HG03354 (cell line): ENCODE data around the gene PNLIP.

ENCODE experiments used
- ATAC-seq: cut with Tn5 transposase; IDR thresholded peaks from one replicate; pipeline ENCODE4 v1.9.1; 2021; ENCODE audit warnings: mild to moderate bottlenecking; ENCODE audit not compliant: unreplicated experiment, poor library complexity, severe bottlenecking

The PNLIP gene

DNA sequence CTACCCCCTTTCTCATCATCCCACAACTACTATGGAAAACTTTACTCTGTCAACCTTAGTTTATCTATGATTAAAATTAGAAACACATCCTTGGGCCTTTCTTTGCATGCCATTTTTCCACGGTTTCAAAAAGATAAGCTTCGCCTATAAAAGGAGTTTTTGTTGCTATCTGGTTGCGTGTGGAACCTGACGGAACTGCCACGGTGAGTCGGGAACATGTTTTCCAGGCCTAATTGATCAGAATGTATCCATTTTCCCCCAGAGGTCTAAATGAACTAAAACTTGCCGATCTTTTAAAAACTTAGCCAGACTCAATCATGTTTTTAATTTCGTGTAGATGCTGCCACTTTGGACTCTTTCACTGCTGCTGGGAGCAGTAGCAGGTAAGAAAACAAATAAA lies at the start of gene PNLIP:
PNLIP (plus strand) TSS at position 176 of the 400 bp plus-strand sequence; CDS start at position 338, 162 bp downstream.
- ATAC-seq, result no peak

DNA sequence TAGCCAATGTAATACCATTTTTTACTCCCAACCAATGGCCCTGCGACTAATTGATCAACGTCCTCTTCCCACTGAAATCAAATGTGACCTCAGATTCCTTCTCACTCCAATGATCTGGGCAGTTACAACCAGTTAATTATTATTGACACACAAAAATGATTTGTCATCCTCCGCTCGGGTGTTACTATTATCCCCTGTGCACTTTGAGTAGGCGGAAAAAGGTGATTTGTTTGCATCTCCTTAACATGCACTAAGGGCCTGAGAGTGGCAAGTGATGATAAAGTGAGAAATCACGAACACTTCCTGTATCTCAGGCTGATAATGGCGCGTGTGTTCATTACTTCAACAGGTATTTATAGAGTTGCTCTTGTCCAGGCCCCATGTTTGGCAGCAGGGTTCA lies 40.9 kb upstream of the PNLIP start:
- no peak for ATAC-seq

DNA sequence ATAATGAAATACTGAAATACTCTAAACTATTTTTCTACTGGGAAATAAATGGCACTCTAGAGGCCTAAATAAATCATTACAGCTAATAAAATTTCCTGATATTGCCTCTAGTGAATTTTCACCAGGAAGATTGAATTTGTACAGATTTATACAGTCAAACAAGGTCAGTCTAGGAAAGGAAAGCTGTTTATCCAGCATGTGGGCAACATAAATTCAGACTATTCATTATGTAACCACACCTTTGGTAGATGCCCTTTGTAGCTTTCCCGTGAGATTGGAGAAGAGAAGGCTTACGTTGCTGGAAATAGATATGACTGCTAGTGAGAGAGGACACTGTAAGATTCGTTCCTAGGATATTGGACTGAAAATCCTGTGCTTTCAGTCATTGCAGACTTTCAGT lies 35.2 kb upstream of the PNLIP start:
- no peak for ATAC-seq

DNA sequence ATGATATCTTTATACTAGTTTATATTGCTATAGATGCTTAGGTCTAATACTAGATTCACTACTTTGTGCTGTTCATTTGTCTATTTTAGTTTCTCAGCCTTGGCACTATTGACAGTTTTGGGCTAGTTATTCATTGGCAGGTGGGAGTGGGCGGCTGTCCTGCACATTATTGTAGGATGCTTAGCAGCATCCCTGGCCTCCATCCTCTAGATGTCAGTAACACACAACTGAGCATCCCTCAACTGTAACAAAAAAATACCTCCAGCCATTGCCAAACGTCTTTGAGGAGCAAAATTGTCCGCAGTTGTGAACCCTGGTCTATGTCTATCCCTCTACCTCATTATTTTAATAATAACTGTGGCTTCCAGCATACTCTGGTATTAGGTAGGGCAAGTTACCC lies 34.4 kb upstream of the PNLIP start:
- no peak for ATAC-seq

DNA sequence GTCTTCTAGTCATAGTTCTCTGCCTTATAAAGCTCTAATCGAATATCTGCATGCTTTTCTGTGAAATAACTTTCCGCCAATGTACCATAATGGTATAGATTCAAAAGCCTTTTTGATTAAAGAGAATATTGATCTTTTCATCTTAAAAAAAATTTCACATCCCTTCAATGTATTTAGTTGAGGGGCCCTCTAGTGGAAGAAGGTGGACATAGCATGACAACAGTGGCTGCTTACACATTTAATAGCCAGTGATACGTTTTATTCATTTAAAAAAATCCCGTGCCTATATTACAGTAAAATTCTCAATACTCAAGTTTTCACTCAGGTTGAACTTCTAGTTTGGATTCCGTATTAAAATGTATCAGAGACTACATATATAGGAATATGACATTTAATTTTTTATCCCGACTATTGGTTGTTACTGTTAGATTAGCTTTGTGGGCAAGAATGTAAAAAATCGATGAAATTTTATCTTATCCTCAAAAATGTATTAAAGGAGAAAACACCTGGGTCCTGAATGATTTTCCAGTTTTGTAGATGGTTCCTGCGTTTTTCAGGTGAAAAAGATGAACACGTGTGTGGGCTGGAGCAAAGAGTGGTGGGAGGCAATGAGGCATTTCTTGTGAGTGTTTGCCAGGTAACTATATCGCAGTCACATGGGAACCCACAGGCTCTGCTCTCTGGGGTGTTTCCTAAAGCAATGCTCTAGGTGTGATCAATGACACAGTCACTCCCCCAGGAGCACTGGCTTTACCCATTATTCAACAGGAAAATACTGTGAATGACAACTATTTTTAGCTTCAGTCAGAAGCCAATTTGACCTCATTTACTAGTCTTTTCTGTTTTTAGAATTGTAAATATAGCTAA lies 24.1 kb upstream of the PNLIP start:
- ATAC-seq, result peak; percentile 82

DNA sequence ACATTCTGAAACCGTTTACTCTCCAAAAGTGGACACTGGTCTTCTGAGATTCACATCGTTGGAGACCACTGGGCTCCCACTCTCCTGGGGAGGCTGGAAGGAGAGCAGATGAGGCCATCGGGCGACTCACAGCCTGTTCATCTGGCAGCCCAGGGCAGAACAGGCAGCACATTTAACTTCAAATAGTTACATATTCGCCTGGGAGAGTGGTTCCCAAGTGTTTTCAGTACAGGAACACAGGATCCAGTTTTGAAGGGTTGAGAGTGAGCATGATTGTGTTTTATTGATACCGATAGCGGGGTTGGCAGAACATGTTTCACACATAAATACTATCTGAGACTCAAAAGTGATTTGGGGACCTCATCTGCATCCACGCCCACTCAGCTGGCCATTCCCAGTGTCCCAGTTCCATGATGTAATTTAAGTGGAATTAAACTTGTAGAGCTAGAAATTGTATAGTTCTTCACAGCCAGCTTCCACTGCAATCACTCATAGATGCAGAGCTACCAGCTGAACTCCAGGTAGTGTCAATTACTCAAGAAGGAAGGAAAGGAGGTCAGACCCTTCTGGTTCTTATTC lies 22.8 kb upstream of the PNLIP start:
- no peak for ATAC-seq

DNA sequence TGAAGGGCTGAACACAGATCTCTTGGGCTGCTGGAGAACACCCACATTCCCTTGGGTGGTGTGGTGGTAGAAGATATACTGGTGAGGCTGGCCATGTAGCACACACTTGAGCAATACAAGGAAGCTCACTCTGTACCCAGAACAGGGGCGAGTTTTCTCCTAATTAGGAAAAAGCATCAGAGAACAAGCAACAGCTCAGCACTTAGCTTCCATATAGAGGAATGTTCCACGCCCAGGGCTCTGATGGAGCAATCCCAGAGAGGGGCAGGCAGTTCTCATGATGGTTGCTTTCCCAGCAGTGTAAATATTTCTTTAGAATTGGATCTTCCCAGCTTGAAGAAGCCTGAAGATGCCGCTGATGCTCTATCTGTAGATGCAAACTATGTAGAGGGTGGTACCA lies 21.0 kb upstream of the PNLIP start:
- no peak for ATAC-seq

DNA sequence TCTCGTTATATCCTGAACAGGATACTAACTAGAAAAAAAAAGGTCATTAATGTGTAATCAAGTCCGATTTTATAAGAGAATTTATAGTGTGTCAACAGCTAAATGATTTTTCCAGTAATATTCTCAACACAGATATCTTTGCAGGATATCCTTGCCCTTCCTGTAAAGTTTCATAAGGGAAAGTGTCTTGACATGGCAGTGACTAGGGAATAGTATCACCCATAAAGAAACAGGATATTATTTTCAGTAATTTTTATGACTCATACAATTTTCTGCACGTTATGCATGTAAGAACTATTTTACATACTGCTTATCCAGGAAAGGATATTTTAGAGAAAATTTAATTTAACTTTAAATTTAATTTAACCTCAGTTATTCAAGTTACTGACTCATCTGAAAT lies 19.5 kb upstream of the PNLIP start:
- no peak for ATAC-seq

DNA sequence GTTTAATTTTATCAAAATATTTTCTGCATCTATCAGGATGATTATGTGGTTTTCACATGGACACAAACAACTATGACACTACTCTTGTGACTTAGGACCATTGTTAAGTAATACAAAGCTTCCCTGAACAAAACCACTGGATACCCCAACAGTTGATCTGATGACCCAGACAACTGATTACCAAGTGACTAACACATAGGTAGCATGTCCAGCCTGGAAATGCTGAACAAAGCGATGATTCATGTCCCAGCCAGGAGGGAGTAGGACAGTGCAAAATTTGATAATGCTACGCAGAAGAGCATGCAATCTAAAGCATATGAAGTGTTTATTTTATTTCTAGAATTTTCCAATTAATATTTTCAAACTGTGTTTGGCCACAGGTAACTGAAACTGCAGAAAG lies 8.9 kb upstream of the PNLIP start:
- ATAC-seq, result no peak

DNA sequence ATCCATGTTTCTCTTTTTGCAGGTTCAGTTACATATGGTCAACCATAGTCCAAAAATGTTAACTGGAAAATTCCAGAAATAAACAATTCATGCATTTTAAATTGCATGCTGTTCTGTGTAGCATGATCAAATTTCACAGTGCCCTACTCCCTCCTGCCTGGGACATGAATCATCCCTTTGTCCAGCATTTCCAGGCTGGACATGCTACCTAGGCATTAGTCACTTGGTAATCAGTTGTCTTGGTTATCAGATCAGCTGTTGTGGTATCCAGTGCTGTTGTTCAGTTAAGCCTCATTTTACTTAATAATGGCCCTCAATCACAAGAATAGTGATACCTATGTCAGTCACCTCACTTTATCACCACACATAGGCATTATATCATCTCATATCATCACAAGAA lies 7.3 kb upstream of the PNLIP start:
- no peak for ATAC-seq

DNA sequence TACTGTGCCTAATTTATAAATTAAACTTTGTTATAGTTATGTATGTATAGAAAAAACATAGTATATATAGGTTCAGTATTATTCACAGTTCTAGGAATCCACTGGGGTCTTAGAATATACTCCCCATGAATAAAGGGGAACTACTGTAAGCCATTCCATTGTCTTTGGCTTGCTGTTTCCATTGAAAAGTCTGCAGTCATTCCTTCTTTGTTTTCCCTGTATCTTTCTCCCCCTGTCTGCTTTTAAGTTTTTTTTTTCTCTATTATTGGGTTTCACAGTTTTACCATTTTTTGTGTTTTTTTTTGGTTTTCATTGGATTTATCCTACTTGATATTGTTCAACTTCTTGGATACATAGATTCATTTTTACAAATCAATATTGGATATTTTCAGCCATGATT lies 6.7 kb upstream of the PNLIP start:
- no peak for ATAC-seq

DNA sequence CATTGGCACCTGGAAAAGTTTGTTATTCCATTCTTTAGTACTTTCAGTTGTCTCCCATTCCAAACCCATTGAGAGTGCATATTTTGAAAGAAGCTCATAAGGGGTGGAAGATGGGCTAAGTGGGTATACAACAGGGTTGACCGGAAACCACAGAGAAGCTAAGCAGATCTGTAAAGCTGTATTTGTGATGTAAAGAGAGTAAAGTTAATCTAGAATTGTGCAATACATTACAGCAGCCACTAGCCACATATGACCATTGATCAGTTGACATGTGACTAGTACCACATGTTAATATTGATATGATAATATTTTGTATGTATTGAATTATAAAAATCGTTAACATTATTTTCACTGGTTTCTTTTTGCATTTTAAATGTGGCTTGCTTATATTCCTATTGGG lies 4.9 kb upstream of the PNLIP start:
- no peak for ATAC-seq

DNA sequence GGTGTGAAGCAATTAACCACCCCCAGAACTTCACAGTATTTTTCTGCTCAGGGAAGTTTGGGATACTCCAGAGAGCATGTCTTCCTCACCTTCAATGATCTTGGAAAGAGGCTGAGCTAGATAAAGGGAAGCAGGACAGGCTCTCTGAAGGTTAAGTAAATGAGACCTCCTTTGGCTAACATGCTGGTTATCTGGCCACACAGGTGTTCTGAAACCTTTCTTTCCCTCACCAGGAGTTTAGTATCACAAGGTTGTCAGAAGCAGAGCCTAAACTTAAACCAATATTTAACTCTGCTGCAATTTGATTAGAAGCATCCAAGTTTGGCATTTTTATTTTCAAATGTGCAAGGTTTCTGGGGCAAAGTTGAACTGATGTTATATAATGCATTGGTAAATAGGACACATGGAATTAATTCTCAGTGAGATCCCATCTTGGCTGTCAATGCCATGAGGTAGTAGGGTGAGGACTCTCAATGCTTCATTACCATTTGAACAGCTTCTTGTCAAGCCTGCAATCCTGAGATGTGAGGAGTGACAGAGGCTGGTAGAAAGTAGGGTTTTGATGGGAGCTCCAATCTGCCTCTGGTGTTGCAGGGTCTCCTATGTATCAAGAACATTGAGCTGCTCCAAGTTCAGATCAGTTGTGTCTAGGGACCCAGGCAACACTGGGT lies 3.6 kb upstream of the PNLIP start:
- ATAC-seq, result no peak

DNA sequence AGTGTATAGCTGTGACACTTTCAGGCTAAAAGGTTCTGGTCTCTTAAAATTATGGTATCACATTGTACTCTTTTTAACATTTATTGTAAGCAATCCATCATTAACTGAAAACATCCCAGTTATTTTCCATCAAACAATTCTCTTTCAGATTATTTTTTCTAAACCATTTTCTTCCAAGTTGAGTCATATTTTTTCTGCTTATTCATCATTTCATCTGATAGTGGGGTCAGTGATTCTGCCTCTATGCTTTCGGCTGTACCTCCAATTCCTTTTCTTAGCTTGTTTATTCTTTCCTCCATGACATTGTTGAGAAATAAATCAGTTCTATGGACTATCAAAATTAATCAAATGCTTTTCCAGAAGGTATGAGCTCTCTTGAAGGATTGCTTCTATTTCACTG lies 609 bp upstream of the PNLIP start:
- ATAC-seq, result no peak

DNA sequence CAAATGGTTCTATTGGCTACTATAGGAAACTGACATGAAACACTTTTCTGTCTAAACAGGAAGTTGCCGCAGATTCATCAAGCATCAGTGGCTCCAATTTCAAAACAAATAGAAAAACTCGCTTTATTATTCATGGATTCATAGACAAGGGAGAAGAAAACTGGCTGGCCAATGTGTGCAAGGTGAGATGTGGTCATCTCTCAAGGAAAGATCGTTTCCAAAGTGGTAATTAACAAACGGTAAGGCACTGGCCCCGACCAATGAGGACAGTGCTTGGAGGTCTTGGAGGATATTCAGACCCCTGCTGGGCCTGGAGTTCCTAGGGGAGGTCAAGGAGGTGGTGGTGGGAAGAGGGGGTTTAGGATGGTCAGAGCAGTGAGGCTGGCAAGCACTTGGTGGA lies 2.6 kb downstream of the PNLIP start:
- ATAC-seq, result no peak

DNA sequence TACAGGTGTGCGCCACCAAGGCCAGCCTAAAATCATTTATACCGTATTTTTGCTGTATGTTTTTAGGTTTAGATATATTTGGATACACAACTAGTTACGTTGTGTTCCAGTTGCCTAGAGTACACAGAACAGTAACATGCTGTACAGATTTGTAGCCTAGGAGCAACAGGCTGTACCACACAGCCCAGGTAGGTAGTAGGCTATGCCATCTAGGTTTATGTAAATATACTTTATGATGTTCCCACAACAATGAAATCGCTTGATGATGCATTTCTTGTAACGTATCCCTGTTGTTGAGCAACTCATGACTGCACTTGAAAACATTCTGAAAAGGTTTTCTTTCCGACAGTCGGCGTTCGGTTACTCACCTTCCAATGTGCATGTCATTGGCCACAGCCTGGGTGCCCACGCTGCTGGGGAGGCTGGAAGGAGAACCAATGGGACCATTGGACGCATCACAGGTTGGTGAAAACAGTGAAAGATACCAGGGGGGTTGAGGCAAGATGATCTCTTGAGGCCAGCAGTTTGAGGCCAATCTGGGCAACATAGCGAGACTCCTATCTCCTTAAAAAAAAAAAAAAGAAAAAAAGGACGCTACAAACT lies 7.7 kb downstream of the PNLIP start:
- ATAC-seq, result no peak

DNA sequence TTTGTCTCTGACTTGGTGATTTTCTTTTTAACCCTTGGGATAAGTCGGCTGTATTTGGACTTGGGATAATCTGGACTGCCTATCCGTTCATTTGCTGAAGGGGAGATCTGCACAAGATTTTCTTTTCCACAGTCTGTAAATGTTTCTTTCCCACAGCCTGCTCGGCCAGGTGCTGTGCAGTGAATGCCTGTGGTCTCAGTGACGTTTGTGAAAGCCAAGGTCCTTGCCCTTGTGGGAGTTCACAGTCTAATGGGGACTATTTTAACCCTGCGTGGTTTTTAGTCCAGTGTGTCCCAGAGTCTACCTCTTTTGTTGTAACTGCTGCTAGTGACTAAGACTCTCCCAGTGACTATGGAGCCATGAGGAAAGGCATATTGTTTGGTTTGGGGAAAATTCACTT lies 8.9 kb downstream of the PNLIP start:
- no peak for ATAC-seq

DNA sequence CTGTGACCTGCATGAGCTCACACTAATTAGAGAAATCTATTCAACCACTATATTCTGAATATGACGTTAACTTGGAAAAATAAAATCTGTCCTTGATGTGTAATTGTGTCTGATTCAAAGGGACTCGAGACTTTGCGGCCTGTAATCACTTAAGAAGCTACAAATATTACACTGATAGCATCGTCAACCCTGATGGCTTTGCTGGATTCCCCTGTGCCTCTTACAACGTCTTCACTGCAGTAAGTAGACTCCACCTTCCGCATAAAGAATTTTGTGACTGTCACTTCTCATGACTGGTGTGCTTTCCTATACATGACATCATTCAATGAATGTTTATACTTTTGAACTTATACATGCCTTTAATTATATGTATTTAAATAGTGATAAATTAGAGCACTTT lies 10.1 kb downstream of the PNLIP start:
- no peak for ATAC-seq

DNA sequence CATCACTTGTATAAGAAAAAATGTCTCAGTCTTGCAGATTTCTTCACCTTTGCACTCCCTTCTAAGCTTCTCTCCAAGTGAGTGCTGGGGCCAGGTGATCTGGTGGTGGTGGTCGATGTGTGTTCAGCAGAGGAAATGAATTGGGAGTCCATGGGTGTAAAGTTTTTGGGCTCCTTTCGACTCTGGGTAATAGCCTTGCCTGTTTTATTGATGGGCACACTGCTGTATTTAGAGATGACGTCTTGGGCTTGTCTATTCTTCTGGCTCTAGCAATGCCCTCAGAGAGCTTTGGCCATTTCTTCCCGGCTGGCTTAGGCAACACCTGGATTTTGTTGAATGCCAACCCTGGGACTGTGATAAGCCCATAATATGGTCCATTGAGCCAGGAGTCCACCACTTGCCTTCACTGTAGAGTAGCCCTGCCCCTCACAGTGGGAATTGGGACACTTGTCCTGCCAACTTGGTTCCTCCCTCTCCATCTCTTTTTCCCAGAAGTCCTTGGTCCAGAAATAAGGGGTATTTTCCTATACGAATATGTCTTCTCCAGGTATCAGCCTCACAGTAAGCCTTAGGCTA lies 11.7 kb downstream of the PNLIP start:
- ATAC-seq, result no peak

DNA sequence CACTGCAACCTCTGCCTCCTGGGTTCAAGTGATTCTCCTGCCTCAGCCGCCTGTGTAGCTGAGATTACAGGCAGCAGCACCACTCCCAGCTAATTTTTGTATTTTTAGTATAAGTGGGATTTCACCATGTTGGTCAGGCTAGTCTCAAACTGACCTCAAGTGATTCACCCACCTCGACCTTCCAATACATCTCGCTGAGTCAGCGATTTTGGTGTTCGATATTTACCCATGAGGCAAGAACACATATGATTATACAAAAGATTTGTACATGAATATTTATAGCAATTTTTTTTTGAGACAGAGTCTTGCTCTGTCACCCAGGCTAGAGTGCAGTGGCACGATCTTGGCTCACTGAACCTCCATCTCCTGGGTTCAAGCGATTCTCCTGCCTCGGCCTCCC lies 19.8 kb downstream of the PNLIP start:
- no peak for ATAC-seq
